ENCODE measurements around the gene NECTIN2. TPM values are rescaled to one million over a fixed set of nuclear protein-coding genes. Genes with fewer than 3 reads are reported as not detected.

The NECTIN2 gene
- total RNA-seq, 1 donor from 2014 or later: 108 TPM

- intact Hi-C loops (cut with DNase I): loop anchor here (5.0 kb wide), 1 partner anchor 39 kb away; no protein-coding TSS in a partner anchor
- Histone ChIP-seq H3K27me3 (no peaks in the 10 kb centered on the region), H3K4me3 (no peak overlapping the region), H3K9me3 (no peaks in the 10 kb centered on the region), H3K27ac (no peak overlapping the region), H3K36me3 (no peaks in the 10 kb centered on the region), H3K4me1 (peaks cover 11% of the 10 kb centered on the region)
- TF ChIP-seq CTCF (IDR thresholded peaks at IDR 0.05): no peak
- no peak for ATAC-seq
- no peak for DNase-seq
These were observed 42.4 kb upstream of the NECTIN2 start for GRCh38 chr19:44803442-44804428.

GRCh38 chr19:44806291-44806690 is 39.8 kb upstream of the NECTIN2 start:
- Histone ChIP-seq H3K9me3 (no peaks in the 10 kb centered on the region), H3K4me3 (no peak overlapping the region), H3K27me3 (no peaks in the 10 kb centered on the region), H3K27ac (no peak overlapping the region), H3K36me3 (no peaks in the 10 kb centered on the region), H3K4me1 (peaks cover 18% of the 10 kb centered on the region)
- ATAC-seq (no peak), DNase-seq (no peak)
- TF ChIP-seq CTCF (IDR thresholded peaks at IDR 0.05): no peak
- intact Hi-C loops (cut with DNase I): no loop called here

- Histone ChIP-seq H3K27me3 (no peaks in the 10 kb centered on the region), H3K9me3 (no peaks in the 10 kb centered on the region), H3K4me1 (peaks cover 18% of the 10 kb centered on the region), H3K27ac (peak overlapping the region; percentile 85), H3K4me3 (no peak overlapping the region), H3K36me3 (peaks cover 2% of the 10 kb centered on the region)
- no peak for TF ChIP-seq CTCF (IDR thresholded peaks at IDR 0.05)
- intact Hi-C loops (cut with DNase I): no loop called here
- peak; percentile 73 for DNase-seq
- ATAC-seq: peak; percentile 45
These were observed 38.9 kb upstream of the NECTIN2 start for GRCh38 chr19:44807162-44807561.

- TF ChIP-seq CTCF (IDR thresholded peaks at IDR 0.05): peak; percentile 48
- H3K4me3 ChIP-seq: peak overlapping the region; percentile 71
- H3K9me3 ChIP-seq: no peaks in the 10 kb centered on the region
- DNase-seq (peak; percentile 86), ATAC-seq (peak; percentile 88)
- peak overlapping the region; percentile 85 for H3K27ac ChIP-seq
- H3K27me3 ChIP-seq: no peaks in the 10 kb centered on the region
- intact Hi-C loops (cut with DNase I): no loop called here
- H3K4me1 ChIP-seq: peaks cover 18% of the 10 kb centered on the region
- H3K36me3 ChIP-seq: peaks cover 7% of the 10 kb centered on the region
These were observed 38.2 kb upstream of the NECTIN2 start for GRCh38 chr19:44807652-44808462.

- Histone ChIP-seq H3K27ac (peak within 1 kb of the TSS; percentile 85), H3K4me3 (peak within 1 kb of the TSS; percentile 71), H3K4me1 (peaks cover 18% of the 10 kb centered on the region), H3K36me3 (peaks cover 13% of the 10 kb centered on the region), H3K27me3 (no peaks in the 10 kb centered on the region), H3K9me3 (no peaks in the 10 kb centered on the region)
- peak; percentile 91 for DNase-seq
- no peak for TF ChIP-seq CTCF (IDR thresholded peaks at IDR 0.05)
- intact Hi-C loops (cut with DNase I): no loop called here
- ATAC-seq: peak; percentile 86
These were observed 37.4 kb upstream of the NECTIN2 start, which contains the start of gene BCAM for GRCh38 chr19:44808463-44809371. TSS of gene BCAM (plus strand) at chr19:44809103. CDS start at chr19:44809125, 22 bp downstream.
